ENCODE data around the gene SSTR3. TPM values are rescaled to one million over a fixed set of nuclear protein-coding genes. Genes with fewer than 3 reads are reported as not detected.

Gene SSTR3
- total and polyA plus RNA-seq, 4 donors, result 0.19 TPM; not detected in 3

- TF ChIP-seq JUND (IDR thresholded peaks at IDR 0.05), result no peak
- TF ChIP-seq HNF4A (conservative IDR thresholded peaks at IDR 0.05), result no peak
- TF ChIP-seq ATF3 (IDR thresholded peaks at IDR 0.05), result no peak
- no peak for TF ChIP-seq FOXA1 (IDR thresholded peaks at IDR 0.05)
- no peak for TF ChIP-seq NR2F2 (IDR thresholded peaks at IDR 0.05)
Measured at GRCh38 chr22:37163575-37164504, 48.4 kb downstream of the SSTR3 start (continued).

- WGBS, result 85% methylated on average over 5 of the region's 5 CpGs
- no peak overlapping the region for H3K27ac ChIP-seq (ENCODE audit: low read depth in 1 of 2, low read length in 2 of 2)
Measured at GRCh38 chr22:37163096-37163489, 49.2 kb downstream of the SSTR3 start.

More at GRCh38 chr22:37163096-37163489, 49.2 kb downstream of the SSTR3 start:
- Histone ChIP-seq H3K36me3 (ENCODE audit: control insufficient read depth in 4 of 4, insufficient read depth in 3 of 4, low read depth in 1 of 4, low read length in 3 of 4) (no peaks in the 10 kb centered on the region), H3K9me3 (ENCODE audit: control insufficient read depth in 4 of 4, low read length in 3 of 4) (no peaks in the 10 kb centered on the region), H3K4me1 (ENCODE audit: control insufficient read depth in 4 of 4, insufficient read depth in 4 of 4, low read length in 3 of 4) (peaks cover 4 to 17% (median 11%) of the 10 kb centered on the region in 4 donors), H3K27me3 (ENCODE audit: control insufficient read depth in 4 of 4, insufficient read depth in 4 of 4, low read length in 3 of 4) (no peaks in the 10 kb centered on the region), H3K4me3 (ENCODE audit: low read depth in 1 of 3, low read length in 3 of 3) (no peak overlapping the region), H3K9ac (ENCODE audit: low read depth in 1 of 2, low read length in 2 of 2) (no peak overlapping the region)
- TF ChIP-seq JUND (IDR thresholded peaks at IDR 0.05), result no peak
- no peak for TF ChIP-seq GABPA (IDR thresholded peaks at IDR 0.05 in 1 of 2, conservative IDR thresholded peaks at IDR 0.05 in 1 of 2)
- no peak for TF ChIP-seq ATF3 (IDR thresholded peaks at IDR 0.05)
- no peak for TF ChIP-seq NR2F2 (IDR thresholded peaks at IDR 0.05)
- TF ChIP-seq EGR1 (IDR thresholded peaks at IDR 0.05; ENCODE audit: low read depth in 2 of 2), result no peak
- TF ChIP-seq, protein P1, sequence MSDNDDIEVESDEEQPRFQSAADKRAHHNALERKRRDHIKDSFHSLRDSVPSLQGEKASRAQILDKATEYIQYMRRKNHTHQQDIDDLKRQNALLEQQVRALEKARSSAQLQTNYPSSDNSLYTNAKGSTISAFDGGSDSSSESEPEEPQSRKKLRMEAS (IDR thresholded peaks at IDR 0.05), result no peak
- TF ChIP-seq SP1 (IDR thresholded peaks at IDR 0.05), result no peak
- no peak for TF ChIP-seq TAF1 (conservative IDR thresholded peaks at IDR 0.05)
- no peak for TF ChIP-seq YY1 (IDR thresholded peaks at IDR 0.05)
- no peak for TF ChIP-seq RAD21 (IDR thresholded peaks at IDR 0.05)
- no peak for TF ChIP-seq RXRA (IDR thresholded peaks at IDR 0.05)
- no peak for TF ChIP-seq HNF4A (conservative IDR thresholded peaks at IDR 0.05)
- TF ChIP-seq FOXA2 (IDR thresholded peaks at IDR 0.05), result no peak
- TF ChIP-seq HNF4G (IDR thresholded peaks at IDR 0.05), result no peak
- TF ChIP-seq REST (IDR thresholded peaks at IDR 0.05), result no peak
- no peak for TF ChIP-seq ZBTB33 (IDR thresholded peaks at IDR 0.05)
- no peak for DNase-seq (ENCODE audit: low spot score)

Measured in liver (tissue), 9 donors.